ENCODE results near the gene TCF25.

The TCF25 gene

GRCh38 chr16:89956505-89957215 lies 83.3 kb downstream of the TCF25 start:
- Histone ChIP-seq H3K9me3 (ENCODE audit: control insufficient read depth, low read length) (no peaks in the 10 kb centered on the region), H3K27ac (ENCODE audit: insufficient read depth, low read length, poor library complexity, severe bottlenecking) (no peak overlapping the region), H3K36me3 (ENCODE audit: control insufficient read depth, insufficient read depth, low read length) (peaks cover 11% of the 10 kb centered on the region), H3K4me3 (ENCODE audit: insufficient read depth, low read depth, low read length, poor library complexity, severe bottlenecking) (no peak overlapping the region), H3K4me1 (ENCODE audit: control insufficient read depth, insufficient read depth, low read length, poor library complexity, severe bottlenecking) (no peaks in the 10 kb centered on the region), H3K27me3 (replicated peaks; ENCODE audit: control insufficient read depth, insufficient read depth, low read length, poor library complexity, severe bottlenecking) (no peaks in the 10 kb centered on the region)
- no peak for DNase-seq

- no peak for DNase-seq
- Histone ChIP-seq H3K27me3 (replicated peaks; ENCODE audit: control insufficient read depth, insufficient read depth, low read length, poor library complexity, severe bottlenecking) (no peaks in the 10 kb centered on the region), H3K27ac (ENCODE audit: insufficient read depth, low read length, poor library complexity, severe bottlenecking) (no peak overlapping the region), H3K4me1 (ENCODE audit: control insufficient read depth, insufficient read depth, low read length, poor library complexity, severe bottlenecking) (no peaks in the 10 kb centered on the region), H3K9me3 (ENCODE audit: control insufficient read depth, low read length) (no peaks in the 10 kb centered on the region), H3K36me3 (ENCODE audit: control insufficient read depth, insufficient read depth, low read length) (peaks cover 11% of the 10 kb centered on the region), H3K4me3 (ENCODE audit: insufficient read depth, low read depth, low read length, poor library complexity, severe bottlenecking) (no peak overlapping the region)
These were observed 83.9 kb downstream of the TCF25 start for GRCh38 chr16:89957216-89957785.

- H3K36me3 ChIP-seq (ENCODE audit: control insufficient read depth, insufficient read depth, low read length): peaks cover 11% of the 10 kb centered on the region
- no peak for DNase-seq
These were observed 84.7 kb downstream of the TCF25 start for GRCh38 chr16:89958068-89958467.

GRCh38 chr16:89958596-89958995 lies 85.2 kb downstream of the TCF25 start:
- Histone ChIP-seq H3K27me3 (replicated peaks; ENCODE audit: control insufficient read depth, insufficient read depth, low read length, poor library complexity, severe bottlenecking) (no peaks in the 10 kb centered on the region), H3K9me3 (ENCODE audit: control insufficient read depth, low read length) (no peaks in the 10 kb centered on the region), H3K36me3 (ENCODE audit: control insufficient read depth, insufficient read depth, low read length) (peaks cover 11% of the 10 kb centered on the region), H3K27ac (ENCODE audit: insufficient read depth, low read length, poor library complexity, severe bottlenecking) (no peak overlapping the region), H3K4me3 (ENCODE audit: insufficient read depth, low read depth, low read length, poor library complexity, severe bottlenecking) (no peak overlapping the region), H3K4me1 (ENCODE audit: control insufficient read depth, insufficient read depth, low read length, poor library complexity, severe bottlenecking) (no peaks in the 10 kb centered on the region)
- no peak for DNase-seq

More at GRCh38 chr16:89958068-89958467, 84.7 kb downstream of the TCF25 start:
- Histone ChIP-seq H3K4me1 (ENCODE audit: control insufficient read depth, insufficient read depth, low read length, poor library complexity, severe bottlenecking) (no peaks in the 10 kb centered on the region), H3K9me3 (ENCODE audit: control insufficient read depth, low read length) (no peaks in the 10 kb centered on the region), H3K27ac (ENCODE audit: insufficient read depth, low read length, poor library complexity, severe bottlenecking) (no peak overlapping the region), H3K27me3 (replicated peaks; ENCODE audit: control insufficient read depth, insufficient read depth, low read length, poor library complexity, severe bottlenecking) (no peaks in the 10 kb centered on the region), H3K4me3 (ENCODE audit: insufficient read depth, low read depth, low read length, poor library complexity, severe bottlenecking) (no peak overlapping the region)

GRCh38 chr16:89960966-89961365 lies 87.6 kb downstream of the TCF25 start:
- peaks cover 11% of the 10 kb centered on the region for H3K36me3 ChIP-seq (ENCODE audit: control insufficient read depth, insufficient read depth, low read length)
- H3K27ac ChIP-seq (ENCODE audit: insufficient read depth, low read length, poor library complexity, severe bottlenecking): no peak overlapping the region

More at GRCh38 chr16:89960966-89961365, 87.6 kb downstream of the TCF25 start:
- H3K9me3 ChIP-seq (ENCODE audit: control insufficient read depth, low read length): no peaks in the 10 kb centered on the region
- no peak overlapping the region for H3K4me3 ChIP-seq (ENCODE audit: insufficient read depth, low read depth, low read length, poor library complexity, severe bottlenecking)
- no peaks in the 10 kb centered on the region for H3K4me1 ChIP-seq (ENCODE audit: control insufficient read depth, insufficient read depth, low read length, poor library complexity, severe bottlenecking)
- H3K27me3 ChIP-seq (replicated peaks; ENCODE audit: control insufficient read depth, insufficient read depth, low read length, poor library complexity, severe bottlenecking): no peaks in the 10 kb centered on the region
- no peak for DNase-seq
